Endothelial cell of umbilical vein (primary cell): ENCODE measurements around the gene NDUFS8. TPM values are rescaled to one million over a fixed set of nuclear protein-coding genes. Genes with fewer than 3 reads are reported as not detected.

Experiments
- BruUV-seq: library from RNA; stranded (reverse); fragments of 400-500 nt; replicated peaks from 2 replicates; lab custom pipeline; 2021; lab: Mats Ljungman, UMichigan
- CTCF ChIA-PET: fragments of 300-600, 350-600 bp; sonication (Branson Sonifier 250); formaldehyde crosslinking; loops from one replicate; lab custom pipeline; 2021; ENCODE audit warnings: antibody characterized with exemption, inconsistent platforms; lab: Charles Lee
- POLR2A ChIA-PET: fragments of 300-600, 350-600 bp; sonication (Branson Sonifier 250); formaldehyde crosslinking; loops from one replicate; lab custom pipeline; 2021; ENCODE audit warnings: antibody characterized with exemption, inconsistent platforms; lab: Charles Lee
- DNase-seq: peaks from one replicate; pipeline ENCODE4 v3.0.0-alpha.2; 2011; ENCODE audit warnings: low read depth, low spot score
- FAIRE-seq: peaks from 2 replicates; lab custom pipeline; 2011; peaks lifted over from hg19 to GRCh38; lab: Jason Lieb, UNC
- H2AFZ ChIP-seq: 2 replicates; pipeline ENCODE4 v1.6.0; 2012; ENCODE audit warnings: low read depth, low read length, control low read depth, inconsistent platforms
- H3K27ac ChIP-seq: 2 replicates; pipeline ENCODE4 v1.5.1; 2011; ENCODE audit warnings: low read depth, mild to moderate bottlenecking, control low read depth, low read length, moderate library complexity; ENCODE audit not compliant: insufficient read depth
- H3K27me3 ChIP-seq, 2 experiments: 2 replicates each; pipeline versions ENCODE4 v1.6.0 to v1.6.1; 2011; ENCODE audit warnings: low read length in 2 of 2, mixed read lengths in 1 of 2; ENCODE audit not compliant: control insufficient read depth in 2 of 2, insufficient read depth in 2 of 2
- H3K36me3 ChIP-seq, 2 experiments: 2 replicates in 1 of 2; 3 replicates in 1 of 2; pipeline ENCODE4 v1.5.1; 2011; ENCODE audit warnings: low read length in 2 of 2, mild to moderate bottlenecking in 1 of 2, moderate library complexity in 1 of 2; ENCODE audit not compliant: control insufficient read depth in 2 of 2, insufficient read depth in 2 of 2; ENCODE audit errors: extremely low read depth in 1 of 2
- H3K4me1 ChIP-seq: 3 replicates; pipeline ENCODE4 v1.5.1; 2011; ENCODE audit warnings: mild to moderate bottlenecking, low read length; ENCODE audit not compliant: control insufficient read depth, insufficient read depth; ENCODE audit errors: extremely low read depth
- H3K4me2 ChIP-seq: 2 replicates; pipeline ENCODE4 v1.6.1; 2011; ENCODE audit warnings: low read length, control low read depth, mixed read lengths; ENCODE audit not compliant: insufficient read depth
- H3K4me3 ChIP-seq, 3 experiments: fragments of 200-600 bp in 1 of 3; sonication (generic), shearing (Covaris generic) in 1 of 3; replicated peaks in 1 of 3; 2 replicates each; pipeline ENCODE4 v1.5.1; 2011 to 2016; ENCODE audit warnings: control low read depth in 3 of 3, low read length in 3 of 3, mild to moderate bottlenecking in 2 of 3, inconsistent platforms in 1 of 3, low read depth in 1 of 3, moderate library complexity in 1 of 3; ENCODE audit not compliant: insufficient read depth in 1 of 3
- H3K79me2 ChIP-seq: 2 replicates; pipeline ENCODE4 v1.6.0; 2012; ENCODE audit warnings: low read length, inconsistent platforms; ENCODE audit not compliant: control insufficient read depth, insufficient read depth
- H3K9ac ChIP-seq: replicated peaks from 2 replicates; pipeline ENCODE3; 2011; ENCODE audit warnings: low read length, control low read depth; ENCODE audit not compliant: insufficient read depth; ENCODE audit errors: extremely low read depth
- H3K9me1 ChIP-seq: replicated peaks from 3 replicates; pipeline ENCODE4 v1.6.0; 2011; ENCODE audit warnings: mild to moderate bottlenecking, low read length; ENCODE audit not compliant: control insufficient read depth, insufficient read depth; ENCODE audit errors: extremely low read depth
- H3K9me3 ChIP-seq: replicated peaks from 2 replicates; pipeline ENCODE4 v1.5.1; 2012; ENCODE audit warnings: low read length, inconsistent platforms; ENCODE audit not compliant: control insufficient read depth, insufficient read depth
- H4K20me1 ChIP-seq: replicated peaks from 2 replicates; pipeline ENCODE3; 2011; ENCODE audit warnings: mild to moderate bottlenecking, low read length; ENCODE audit not compliant: control insufficient read depth, insufficient read depth; ENCODE audit errors: extremely low read depth
- CTCF ChIP-seq, 2 donors: IDR thresholded peaks; 1 replicate in 1 of 2; 2 replicates in 1 of 2; pipeline ENCODE4 v1.5.1; 2011; ENCODE audit warnings: low read length in 2 of 2, mild to moderate bottlenecking in 2 of 2, moderate library complexity in 2 of 2, control low read depth in 1 of 2, inconsistent platforms in 1 of 2, low read depth in 1 of 2; ENCODE audit not compliant: insufficient read depth in 1 of 2; ENCODE audit errors: extremely low read depth in 1 of 2
- EZH2 ChIP-seq: IDR thresholded peaks from 2 replicates; pipeline ENCODE4 v1.6.1; 2012; ENCODE audit warnings: borderline replicate concordance, low read depth, mild to moderate bottlenecking, moderate library complexity, low read length, inconsistent platforms; ENCODE audit not compliant: severe bottlenecking
- FOS ChIP-seq: IDR thresholded peaks from 2 replicates; pipeline ENCODE4 v1.6.1; 2011; ENCODE audit warnings: mild to moderate bottlenecking, low read length, moderate library complexity, borderline replicate concordance; ENCODE audit not compliant: insufficient read depth
- GATA2 ChIP-seq: IDR thresholded peaks from 2 replicates; pipeline ENCODE4 v1.7.0; 2011; ENCODE audit warnings: low read depth, mild to moderate bottlenecking, moderate library complexity, mixed read lengths, low read length; ENCODE audit not compliant: insufficient read length, insufficient read depth
- JUN ChIP-seq: IDR thresholded peaks from 2 replicates; pipeline ENCODE4 v1.6.1; 2011; ENCODE audit warnings: borderline replicate concordance, low read depth; ENCODE audit not compliant: insufficient read length, insufficient read depth
- MYC ChIP-seq: IDR thresholded peaks from one replicate; pipeline ENCODE4 v1.6.1; 2011; ENCODE audit warnings: mild to moderate bottlenecking, low read depth, low read length
- POLR2A ChIP-seq: IDR thresholded peaks from 2 replicates; pipeline ENCODE4 v1.6.1; 2012; ENCODE audit warnings: low read depth, mild to moderate bottlenecking, control low read depth, low read length
- POLR2AphosphoS5 ChIP-seq: IDR thresholded peaks from 2 replicates; pipeline ENCODE4 v1.6.1; 2012; ENCODE audit warnings: low read depth, mild to moderate bottlenecking, control low read depth, low read length, moderate library complexity; ENCODE audit not compliant: insufficient read depth
- dilution Hi-C: fragments of 300-500 bp; cut with MboI; formaldehyde crosslinking; loops from one replicate; pipeline ENCODE4 v1.15.0; 2019; ENCODE audit warnings: low sequenced_read_pairs; ENCODE audit not compliant: extremely low pct_ligation_motif_present
- intact Hi-C: fragments of 100-400 bp; cut with micrococcal nuclease; formaldehyde crosslinking; loops from one replicate; pipeline ENCODE4 v1.10.0; 2022
- polyA plus RNA-seq, 4 experiments: library from polyadenylated mRNA; depleted of rRNA in 3 of 4; stranded (reverse) in 3 of 4; unstranded in 1 of 4; fragments of >200 nt; gene quantifications; 2 replicates each; pipeline versions ENCODE4 v1.2.1 to v1.2.3, GENCODE V29; 2011 to 2012; ENCODE audit warnings: missing spikeins in 1 of 4
- total RNA-seq: library from RNA; stranded (reverse); gene quantifications from 2 replicates; pipeline ENCODE4 v1.2.3, GENCODE V29; 2021
- TF ChIP-seq, protein P1 (sequence below): IDR thresholded peaks from 2 replicates; pipeline ENCODE4 v1.6.1; 2011; ENCODE audit not compliant: insufficient read depth, insufficient read length

Gene NDUFS8
- total and polyA plus RNA-seq, 2 donors (not counting 3 experiments of a cell fraction or from before 2014, with no cell fraction given): 166 to 170 TPM

DNA sequence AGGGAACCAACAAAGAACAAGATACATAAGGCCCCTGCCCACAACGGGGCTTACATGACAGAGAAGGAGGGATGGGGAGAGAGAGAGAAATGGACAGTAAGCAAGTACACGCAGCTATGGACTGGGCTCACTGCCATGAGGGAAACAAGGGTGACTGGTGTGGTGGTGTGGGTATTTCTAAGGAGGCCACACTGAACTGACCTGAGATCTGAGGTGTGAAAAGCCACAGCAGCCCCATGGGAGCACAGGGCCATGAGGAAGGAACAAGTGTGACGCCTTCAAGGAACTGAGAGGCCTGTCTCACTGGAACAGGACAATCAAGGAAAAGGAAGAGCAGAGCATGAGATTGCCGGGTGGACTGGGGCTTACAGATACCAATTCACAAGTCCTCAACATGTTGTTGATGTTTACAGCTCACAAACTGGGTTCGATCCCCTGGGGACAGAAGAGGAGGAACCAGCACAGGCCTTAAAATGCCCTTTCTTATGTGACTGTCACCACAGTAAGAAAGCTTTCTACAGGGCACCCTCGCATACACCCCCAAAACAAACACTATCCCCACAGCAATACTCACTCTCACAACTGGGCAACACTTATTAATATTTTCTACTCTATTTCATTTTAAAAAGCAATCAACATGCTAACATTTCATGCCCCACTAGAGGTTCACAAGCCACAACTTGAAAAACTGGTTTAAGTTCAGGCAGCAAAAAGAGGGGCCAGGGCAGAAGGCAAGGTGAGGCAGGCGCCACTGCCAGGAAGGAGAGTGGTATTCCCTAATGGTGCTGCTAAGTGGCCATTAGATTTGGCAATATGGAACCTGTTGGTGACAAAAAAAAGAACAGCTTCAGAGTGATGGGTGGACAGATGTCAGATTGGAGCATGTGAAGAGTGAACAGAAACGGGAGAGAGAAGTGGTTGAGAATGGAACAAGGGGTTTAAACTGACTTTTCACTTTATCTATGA, 47.4 kb downstream of the NDUFS8 start:
- ChIA-PET CTCF (interaction anchor here (0.7 to 1.4 kb wide), 4 partner anchors 13 to 60 kb away, joined by 3 to 6 read pairs (median 4); no protein-coding TSS in a partner anchor), POLR2A (no interaction called here)
- no peak for TF ChIP-seq FOS
- TF ChIP-seq POLR2A: no peak
- TF ChIP-seq JUN: no peak
- no peak for TF ChIP-seq CTCF (IDR thresholded peaks at IDR 0.05; ENCODE audit: extremely low read depth in 1 of 2, insufficient read depth in 1 of 2, low read depth in 1 of 2, low read length in 2 of 2)
- no peak for TF ChIP-seq POLR2AphosphoS5
- TF ChIP-seq, protein P1, sequence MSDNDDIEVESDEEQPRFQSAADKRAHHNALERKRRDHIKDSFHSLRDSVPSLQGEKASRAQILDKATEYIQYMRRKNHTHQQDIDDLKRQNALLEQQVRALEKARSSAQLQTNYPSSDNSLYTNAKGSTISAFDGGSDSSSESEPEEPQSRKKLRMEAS: no peak
- no peak for TF ChIP-seq EZH2
- TF ChIP-seq GATA2: no peak
- TF ChIP-seq MYC: no peak
- no peaks in the 10 kb centered on the region for H3K4me1 ChIP-seq
- H3K9me1 ChIP-seq: no peaks in the 10 kb centered on the region
- no peak for FAIRE-seq
- H3K79me2 ChIP-seq: no peaks in the 10 kb centered on the region
- intact Hi-C loops: no loop called here
- H3K4me3 ChIP-seq: no peak overlapping the region
- no TSS peak for BruUV-seq
- H3K36me3 ChIP-seq: peaks cover 0 to 13% of the 10 kb centered on the region in 2 experiments
- H3K27ac ChIP-seq: no peak overlapping the region
- H3K27me3 ChIP-seq: no peaks in the 10 kb centered on the region
- no peak overlapping the region for H3K9ac ChIP-seq
- H2AFZ ChIP-seq: no peak overlapping the region
- no peaks in the 10 kb centered on the region for H4K20me1 ChIP-seq
- H3K4me2 ChIP-seq: no peak overlapping the region
- no peaks in the 10 kb centered on the region for H3K9me3 ChIP-seq
- DNase-seq: no peak
- dilution Hi-C loops: no loop called here
